Natural killer cell (primary cell): ENCODE data around the gene FOXK1. TPM values are rescaled to one million over a fixed set of nuclear protein-coding genes. Genes with fewer than 3 reads are reported as not detected.
"Not testable (repeated sequence)": the region's sequence is repeated elsewhere in the genome, so short reads cannot be mapped to it uniquely, and the experiment has no call there.

Experiments used
- ATAC-seq, 3 donors: fragments of 150-1000 bp in 2 of 3; fragments of 200-7000 bp in 1 of 3; cut with Tn5 transposase; 1 replicate in 1 of 3; 2 replicates in 2 of 3; pipeline ENCODE4 v1.10.0; 2021; ENCODE audit warnings: mild to moderate bottlenecking in 2 of 3, moderate library complexity in 2 of 3
- DNase-seq, 2 donors: peaks; one replicate each; pipeline versions ENCODE4 v3.0.0 to v3.0.0-alpha.2; 2013 to 2021; ENCODE audit warnings: mixed read lengths in 1 of 2
- H3K27ac ChIP-seq: one replicate; pipeline ENCODE4 v1.5.1; 2013; ENCODE audit warnings: mild to moderate bottlenecking, low read length
- H3K27me3 ChIP-seq: one replicate; pipeline ENCODE4 v1.6.1; 2013; ENCODE audit warnings: low read length; ENCODE audit not compliant: control insufficient read depth, insufficient read depth
- H3K36me3 ChIP-seq: one replicate; pipeline ENCODE4 v1.6.1; 2013; ENCODE audit warnings: low read length; ENCODE audit not compliant: control insufficient read depth, insufficient read depth
- H3K4me1 ChIP-seq: one replicate; pipeline ENCODE4 v1.6.1; 2013; ENCODE audit warnings: low read length; ENCODE audit not compliant: control insufficient read depth, insufficient read depth
- H3K4me3 ChIP-seq: one replicate; pipeline ENCODE4 v1.5.1; 2013; ENCODE audit warnings: low read length
- H3K9me3 ChIP-seq: one replicate; pipeline ENCODE4 v1.6.1; 2013; ENCODE audit warnings: low read length; ENCODE audit not compliant: control insufficient read depth, insufficient read depth
- H3K27ac Mint-ChIP-seq, 2 donors: one replicate each; pipeline ENCODE4 v1.8.0; 2022; ENCODE audit warnings: mild to moderate bottlenecking in 2 of 2, mixed read lengths in 2 of 2, moderate library complexity in 1 of 2
- H3K27me3 Mint-ChIP-seq, 2 donors: one replicate each; pipeline ENCODE4 v1.8.0; 2022; ENCODE audit warnings: low read depth in 2 of 2, mixed read lengths in 2 of 2
- H3K36me3 Mint-ChIP-seq: one replicate; pipeline ENCODE4 v1.8.0; 2022; ENCODE audit warnings: mixed read lengths
- H3K4me1 Mint-ChIP-seq, 2 donors: one replicate each; pipeline ENCODE4 v1.8.0; 2022; ENCODE audit warnings: mixed read lengths in 2 of 2
- H3K4me3 Mint-ChIP-seq: one replicate; pipeline ENCODE4 v1.8.0; 2022; ENCODE audit warnings: mild to moderate bottlenecking, moderate library complexity, mixed read lengths
- H3K9me3 Mint-ChIP-seq, 2 donors: one replicate each; pipeline ENCODE4 v1.8.0; 2022; ENCODE audit warnings: mixed read lengths in 2 of 2
- CTCF ChIP-seq: fragments of 200-600 bp; IDR thresholded peaks from one replicate; pipeline ENCODE4 v1.8.0; 2022; ENCODE audit warnings: antibody characterized with exemption
- WGBS: methylation state at CpG from one replicate; pipeline ENCODE4 v1.1.7; 2013; ENCODE audit warnings: missing lambda C conversion rate; ENCODE audit not compliant: insufficient coverage; 5-methylcytosine and 5-hydroxymethylcytosine counted together
- intact Hi-C: fragments of 100-400 bp; cut with micrococcal nuclease; formaldehyde crosslinking; loops from one replicate; pipeline ENCODE4 v1.14.2; 2022
- total RNA-seq, 4 donors: library from RNA; stranded (reverse); fragments of 120-200 nt in 1 of 4; gene quantifications; one replicate each; pipeline versions ENCODE4 v1.2.3 to v1.2.4, GENCODE V29; 2013 to 2022

FOXK1 gene
- total RNA-seq, 3 donors from 2014 or later (not counting 1 experiment from before 2014, with no cell fraction given), result 51.6 to 59.7 (median 55.3) TPM

- no peak for TF ChIP-seq CTCF
- no peaks in the 10 kb centered on the region for H3K36me3 ChIP-seq
- no peaks in the 10 kb centered on the region for H3K4me1 ChIP-seq
- DNase-seq (no peak), ATAC-seq (no peak)
- 88% methylated on average over 3 of the region's 3 CpGs for WGBS
- H3K4me3 ChIP-seq, result no peak overlapping the region
- Mint-ChIP-seq H3K36me3 (no peaks in the 10 kb centered on the region), H3K27ac (no peak overlapping the region), H3K27me3 (no peaks in the 10 kb centered on the region), H3K4me1 (no peaks in the 10 kb centered on the region), H3K9me3 (no peaks in the 10 kb centered on the region), H3K4me3 (no peak overlapping the region)
- intact Hi-C loops, result no loop called here
- no peaks in the 10 kb centered on the region for H3K9me3 ChIP-seq
- H3K27ac ChIP-seq, result no peak overlapping the region
- no peaks in the 10 kb centered on the region for H3K27me3 ChIP-seq
Observed at GRCh38 chr7:4668510-4668847, 13.6 kb upstream of the FOXK1 start.

GRCh38 chr7:4670791-4671190 lies 11.3 kb upstream of the FOXK1 start:
- H3K4me3 ChIP-seq, result no peak overlapping the region
- intact Hi-C loops, result no loop called here
- H3K9me3 Mint-ChIP-seq, result no peaks in the 10 kb centered on the region
- no peaks in the 10 kb centered on the region for H3K27me3 ChIP-seq
- ATAC-seq (no peak), DNase-seq (no peak)
- no peaks in the 10 kb centered on the region for H3K27me3 Mint-ChIP-seq
- no peaks in the 10 kb centered on the region for H3K4me1 ChIP-seq
- H3K27ac Mint-ChIP-seq, result no peak overlapping the region
- no peak for TF ChIP-seq CTCF
- no peak overlapping the region for H3K27ac ChIP-seq
- H3K36me3 Mint-ChIP-seq, result no peaks in the 10 kb centered on the region
- H3K9me3 ChIP-seq, result peaks cover 4% of the 10 kb centered on the region
- WGBS, result 91% methylated on average over 4 of the region's 4 CpGs
- H3K4me1 Mint-ChIP-seq, result no peaks in the 10 kb centered on the region
- no peaks in the 10 kb centered on the region for H3K36me3 ChIP-seq
- H3K4me3 Mint-ChIP-seq, result no peak overlapping the region

GRCh38 chr7:4675771-4676367 lies 6.2 kb upstream of the FOXK1 start:
- no peak overlapping the region for H3K4me3 ChIP-seq
- H3K27me3 ChIP-seq, result no peaks in the 10 kb centered on the region
- no peaks in the 10 kb centered on the region for H3K36me3 ChIP-seq
- no peaks in the 10 kb centered on the region for H3K4me1 Mint-ChIP-seq
- ATAC-seq, result no peak
- TF ChIP-seq CTCF, result no peak
- peaks cover 4% of the 10 kb centered on the region for H3K9me3 ChIP-seq
- no peak overlapping the region for H3K27ac ChIP-seq
- WGBS, result 92% methylated on average over 7 of the region's 8 CpGs
- no peaks in the 10 kb centered on the region for H3K4me1 ChIP-seq
- H3K36me3 Mint-ChIP-seq, result no peaks in the 10 kb centered on the region
- no peak overlapping the region for H3K4me3 Mint-ChIP-seq
- no peak overlapping the region for H3K27ac Mint-ChIP-seq
- DNase-seq, result no peak
- H3K9me3 Mint-ChIP-seq, result no peaks in the 10 kb centered on the region
- intact Hi-C loops, result no loop called here
- no peaks in the 10 kb centered on the region for H3K27me3 Mint-ChIP-seq

GRCh38 chr7:4677518-4677917 lies 4.6 kb upstream of the FOXK1 start:
- H3K4me3 Mint-ChIP-seq, H3K4me1 Mint-ChIP-seq, DNase-seq, intact Hi-C loops, H3K9me3 Mint-ChIP-seq, H3K4me3 ChIP-seq, H3K27me3 Mint-ChIP-seq, ATAC-seq, H3K36me3 Mint-ChIP-seq, H3K36me3 ChIP-seq, H3K9me3 ChIP-seq, H3K27me3 ChIP-seq, H3K4me1 ChIP-seq, H3K27ac Mint-ChIP-seq, H3K27ac ChIP-seq: not testable (repeated sequence)
- 95% methylated on average over 11 of the region's 11 CpGs for WGBS
